ENCODE data around the gene GLI3.

The GLI3 gene

GRCh38 chr7:42082144-42082543 lies 154.9 kb downstream of the GLI3 start:
- no peak for DNase-seq (ENCODE audit: low read depth)

- no peak for DNase-seq (ENCODE audit: low read depth)
Measured at GRCh38 chr7:42081671-42082070, 155.3 kb downstream of the GLI3 start.

GRCh38 chr7:42080841-42081586 lies 156.0 kb downstream of the GLI3 start:
- no peak for DNase-seq (ENCODE audit: low read depth)

- DNase-seq (ENCODE audit: low read depth): no peak
Measured at GRCh38 chr7:42077271-42078135, 159.5 kb downstream of the GLI3 start.

- DNase-seq (ENCODE audit: low read depth): no peak
Measured at GRCh38 chr7:42076870-42077269, 160.1 kb downstream of the GLI3 start.

- no peak for DNase-seq (ENCODE audit: low read depth)
Measured at GRCh38 chr7:42075418-42075817, 161.6 kb downstream of the GLI3 start.

- no peak for DNase-seq (ENCODE audit: low read depth)
Measured at GRCh38 chr7:42074076-42074475, 162.9 kb downstream of the GLI3 start.

- DNase-seq (ENCODE audit: low read depth): no peak
Measured at GRCh38 chr7:42071372-42072261, 165.4 kb downstream of the GLI3 start.

GRCh38 chr7:42070068-42070467 lies 166.9 kb downstream of the GLI3 start:
- DNase-seq (ENCODE audit: low read depth): no peak

- no peak for DNase-seq (ENCODE audit: low read depth)
Measured at GRCh38 chr7:42069590-42069989, 167.4 kb downstream of the GLI3 start.

GRCh38 chr7:42068554-42069280 lies 168.3 kb downstream of the GLI3 start:
- no peak for DNase-seq (ENCODE audit: low read depth)

- no peak for DNase-seq (ENCODE audit: low read depth)
Measured at GRCh38 chr7:42065942-42066341, 171.1 kb downstream of the GLI3 start.

- no peak for DNase-seq (ENCODE audit: low read depth)
Measured at GRCh38 chr7:42065015-42065414, 172.0 kb downstream of the GLI3 start.

- no peak for DNase-seq (ENCODE audit: low read depth)
Measured at GRCh38 chr7:42064534-42064933, 172.5 kb downstream of the GLI3 start.

- DNase-seq (ENCODE audit: low read depth): no peak
Measured at GRCh38 chr7:42059275-42059674, 177.7 kb downstream of the GLI3 start.

GRCh38 chr7:42057331-42057730 lies 179.7 kb downstream of the GLI3 start:
- DNase-seq (ENCODE audit: low read depth): no peak

GRCh38 chr7:42055171-42055570 lies 181.8 kb downstream of the GLI3 start:
- no peak for DNase-seq (ENCODE audit: low read depth)

GRCh38 chr7:42053834-42054233 lies 183.2 kb downstream of the GLI3 start:
- no peak for DNase-seq (ENCODE audit: low read depth)

GRCh38 chr7:42049761-42050160 lies 187.2 kb downstream of the GLI3 start:
- DNase-seq (ENCODE audit: low read depth): no peak

- DNase-seq (ENCODE audit: low read depth): no peak
Measured at GRCh38 chr7:42046483-42046882, 190.5 kb downstream of the GLI3 start.

- no peak for DNase-seq (ENCODE audit: low read depth)
Measured at GRCh38 chr7:42045961-42046360, 191.0 kb downstream of the GLI3 start.

- no peak for DNase-seq (ENCODE audit: low read depth)
Measured at GRCh38 chr7:42039921-42040320, 197.1 kb downstream of the GLI3 start.

Data from activated T-helper 1 cell treated with Interleukin-2 at 50 U/mL for 16 hours (primary cell).